Mammary epithelial cell (primary cell): ENCODE measurements around the gene ZMYND19.

ENCODE experiments used
- EZH2 ChIP-seq: IDR thresholded peaks from 2 replicates; pipeline ENCODE4 v1.6.1; 2012; ENCODE audit warnings: low read length, inconsistent platforms, borderline replicate concordance
- TF ChIP-seq, protein P1 (sequence below), 2 donors: IDR thresholded peaks in 1 of 2; conservative IDR thresholded peaks in 1 of 2; 2 replicates each; pipeline ENCODE4 v1.5.1; 2011 to 2012; ENCODE audit warnings: inconsistent platforms in 2 of 2, low read length in 2 of 2, mild to moderate bottlenecking in 2 of 2, control low read depth in 1 of 2, low read depth in 1 of 2; ENCODE audit not compliant: insufficient read depth in 1 of 2; ENCODE audit errors: extremely low read depth in 1 of 2

DNA sequence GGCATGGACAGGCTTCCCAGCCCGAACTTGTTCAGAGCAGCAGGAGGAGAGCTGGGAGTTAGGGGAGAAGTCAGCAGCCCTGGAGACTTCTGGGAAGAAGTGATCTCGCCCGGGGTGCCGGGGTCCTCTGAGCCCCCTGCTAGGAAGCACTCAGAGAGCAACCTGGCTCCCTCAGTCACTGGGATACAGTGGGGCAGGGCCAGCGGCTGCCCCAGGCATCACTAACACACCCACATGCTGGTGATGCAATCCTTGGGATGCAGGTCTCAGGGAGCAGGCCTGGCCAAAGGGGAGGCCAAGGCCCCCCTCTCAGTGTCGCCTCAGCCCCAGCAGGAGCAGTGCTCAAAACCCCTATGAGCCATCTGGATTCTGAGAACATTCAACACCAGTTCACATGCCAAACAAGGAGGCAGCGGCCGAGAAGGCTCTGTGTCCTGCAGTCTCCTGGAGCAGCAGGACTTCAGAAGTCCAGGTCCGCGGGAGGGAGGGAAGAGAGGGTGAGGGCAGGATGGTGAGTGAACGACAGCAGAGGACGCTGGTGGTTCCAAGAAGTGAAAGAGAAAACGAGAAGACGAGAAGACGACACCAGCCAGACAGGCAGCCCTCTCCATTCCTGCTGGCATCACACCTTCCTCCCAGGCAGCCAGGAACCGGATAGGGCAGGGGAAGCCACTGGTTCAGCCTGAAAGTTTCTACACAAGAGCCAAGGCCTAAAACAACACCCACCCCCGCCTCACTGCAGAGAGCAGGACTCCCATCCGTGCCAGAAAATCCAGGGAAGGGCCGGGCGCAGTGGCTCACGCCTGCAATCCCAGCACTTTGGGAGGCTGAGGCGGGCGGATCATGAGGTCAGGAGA lies 42.4 kb downstream of the ZMYND19 start:
- TF ChIP-seq, protein P1, sequence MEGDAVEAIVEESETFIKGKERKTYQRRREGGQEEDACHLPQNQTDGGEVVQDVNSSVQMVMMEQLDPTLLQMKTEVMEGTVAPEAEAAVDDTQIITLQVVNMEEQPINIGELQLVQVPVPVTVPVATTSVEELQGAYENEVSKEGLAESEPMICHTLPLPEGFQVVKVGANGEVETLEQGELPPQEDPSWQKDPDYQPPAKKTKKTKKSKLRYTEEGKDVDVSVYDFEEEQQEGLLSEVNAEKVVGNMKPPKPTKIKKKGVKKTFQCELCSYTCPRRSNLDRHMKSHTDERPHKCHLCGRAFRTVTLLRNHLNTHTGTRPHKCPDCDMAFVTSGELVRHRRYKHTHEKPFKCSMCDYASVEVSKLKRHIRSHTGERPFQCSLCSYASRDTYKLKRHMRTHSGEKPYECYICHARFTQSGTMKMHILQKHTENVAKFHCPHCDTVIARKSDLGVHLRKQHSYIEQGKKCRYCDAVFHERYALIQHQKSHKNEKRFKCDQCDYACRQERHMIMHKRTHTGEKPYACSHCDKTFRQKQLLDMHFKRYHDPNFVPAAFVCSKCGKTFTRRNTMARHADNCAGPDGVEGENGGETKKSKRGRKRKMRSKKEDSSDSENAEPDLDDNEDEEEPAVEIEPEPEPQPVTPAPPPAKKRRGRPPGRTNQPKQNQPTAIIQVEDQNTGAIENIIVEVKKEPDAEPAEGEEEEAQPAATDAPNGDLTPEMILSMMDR (conservative IDR thresholded peaks at IDR 0.05 in 1 of 2, IDR thresholded peaks at IDR 0.05 in 1 of 2; ENCODE audit: extremely low read depth in 1 of 2, insufficient read depth in 1 of 2, low read depth in 1 of 2, low read length in 2 of 2) = no peak
- no peak for TF ChIP-seq EZH2
